ENCODE measurements around the gene NUAK1.

NUAK1 gene

GRCh38 chr12:106126441-106127337 is 12.1 kb downstream of the NUAK1 start:
- H4K91ac ChIP-seq (ENCODE audit: low read depth, low read length, poor library complexity): no peak overlapping the region
- no peak overlapping the region for H3K9ac ChIP-seq (ENCODE audit: low read depth, low read length, poor library complexity)
- H3K23ac ChIP-seq (ENCODE audit: low read depth, low read length, poor library complexity): no peak overlapping the region
- no peak overlapping the region for H4K8ac ChIP-seq (ENCODE audit: low read depth, low read length)
- H3K4me3 ChIP-seq (ENCODE audit: low read length in 2 of 2): no peak overlapping the region
- no peak overlapping the region for H3K18ac ChIP-seq (ENCODE audit: low read length)
- no peaks in the 10 kb centered on the region for H3K9me3 ChIP-seq (replicated peaks in 1 of 2; ENCODE audit: control insufficient read depth in 2 of 2, insufficient read depth in 1 of 2, low read depth in 1 of 2, low read length in 2 of 2)
- H3K27me3 ChIP-seq (ENCODE audit: control insufficient read depth in 3 of 3, insufficient read depth in 3 of 3, low read depth in 1 of 3, low read length in 3 of 3): no peaks in the 10 kb centered on the region
- no peak overlapping the region for H2AK5ac ChIP-seq (ENCODE audit: low read depth, low read length)
- H3K4me2 ChIP-seq (ENCODE audit: insufficient read depth, low read length, poor library complexity, severe bottlenecking): no peak overlapping the region
- H3K14ac ChIP-seq (ENCODE audit: low read length): no peak overlapping the region
- H2BK5ac ChIP-seq (ENCODE audit: low read length): no peak overlapping the region
- H3K79me1 ChIP-seq (ENCODE audit: low read depth, low read length): peaks cover 6% of the 10 kb centered on the region
- peaks cover 0 to 62% of the 10 kb centered on the region in 2 donors for H3K36me3 ChIP-seq (replicated peaks in 1 of 2; ENCODE audit: control insufficient read depth in 2 of 2, insufficient read depth in 2 of 2, low read length in 2 of 2)
- no peak for DNase-seq (ENCODE audit: low spot score)
- H2BK12ac ChIP-seq (ENCODE audit: low read length): no peak overlapping the region
- no peak overlapping the region for H3K27ac ChIP-seq (replicated peaks; ENCODE audit: low read length)
- peaks cover 15 to 22% of the 10 kb centered on the region in 2 donors for H3K4me1 ChIP-seq (ENCODE audit: control insufficient read depth in 2 of 2, insufficient read depth in 1 of 2, low read depth in 1 of 2, low read length in 2 of 2)
- H2AFZ ChIP-seq (ENCODE audit: low read length): no peak overlapping the region
- WGBS, 2 donors (ENCODE audit: extremely low coverage in 2 of 2, insufficient read length in 2 of 2, insufficient replicate concordance in 1 of 2): no CpG with 5 or more reads among the region's 2 CpGs
- H2BK120ac ChIP-seq (ENCODE audit: low read depth, low read length): no peak overlapping the region
- H2BK15ac ChIP-seq (ENCODE audit: low read length): no peak overlapping the region
- no peak overlapping the region for H3K4ac ChIP-seq (ENCODE audit: low read length)

GRCh38 chr12:106125351-106126095 is 13.2 kb downstream of the NUAK1 start:
- Histone ChIP-seq H3K4me1 (ENCODE audit: control insufficient read depth in 2 of 2, insufficient read depth in 1 of 2, low read depth in 1 of 2, low read length in 2 of 2) (peaks cover 12 to 24% of the 10 kb centered on the region in 2 donors), H3K4ac (ENCODE audit: low read length) (no peak overlapping the region), H3K79me1 (ENCODE audit: low read depth, low read length) (peaks cover 8% of the 10 kb centered on the region), H3K18ac (ENCODE audit: low read length) (no peak overlapping the region), H3K4me2 (ENCODE audit: insufficient read depth, low read length, poor library complexity, severe bottlenecking) (no peak overlapping the region), H3K27ac (replicated peaks; ENCODE audit: low read length) (no peak overlapping the region), H2BK15ac (ENCODE audit: low read length) (no peak overlapping the region), H3K23ac (ENCODE audit: low read depth, low read length, poor library complexity) (no peak overlapping the region), H3K14ac (ENCODE audit: low read length) (no peak overlapping the region), H2AFZ (ENCODE audit: low read length) (no peak overlapping the region), H3K9ac (ENCODE audit: low read depth, low read length, poor library complexity) (no peak overlapping the region), H2BK120ac (ENCODE audit: low read depth, low read length) (no peak overlapping the region), H3K36me3 (replicated peaks in 1 of 2; ENCODE audit: control insufficient read depth in 2 of 2, insufficient read depth in 2 of 2, low read length in 2 of 2) (peaks cover 1 to 69% of the 10 kb centered on the region in 2 donors), H2BK5ac (ENCODE audit: low read length) (no peak overlapping the region), H3K9me3 (replicated peaks in 1 of 2; ENCODE audit: control insufficient read depth in 2 of 2, insufficient read depth in 1 of 2, low read depth in 1 of 2, low read length in 2 of 2) (no peaks in the 10 kb centered on the region), H2AK5ac (ENCODE audit: low read depth, low read length) (no peak overlapping the region), H3K27me3 (ENCODE audit: control insufficient read depth in 3 of 3, insufficient read depth in 3 of 3, low read depth in 1 of 3, low read length in 3 of 3) (no peaks in the 10 kb centered on the region), H3K4me3 (ENCODE audit: low read length in 2 of 2) (no peak overlapping the region), H2BK12ac (ENCODE audit: low read length) (no peak overlapping the region), H4K8ac (ENCODE audit: low read depth, low read length) (no peak overlapping the region), H4K91ac (ENCODE audit: low read depth, low read length, poor library complexity) (no peak overlapping the region)
- DNase-seq (ENCODE audit: low spot score): no peak
- no CpG with 5 or more reads among the region's 9 CpGs for WGBS, 2 donors (ENCODE audit: extremely low coverage in 2 of 2, insufficient read length in 2 of 2, insufficient replicate concordance in 1 of 2)

GRCh38 chr12:106123551-106124081 is 15.1 kb downstream of the NUAK1 start:
- no CpG with 5 or more reads among the region's 10 CpGs for WGBS, 2 donors (ENCODE audit: extremely low coverage in 2 of 2, insufficient read length in 2 of 2, insufficient replicate concordance in 1 of 2)
- Histone ChIP-seq H3K14ac (ENCODE audit: low read length) (no peak overlapping the region), H2BK15ac (ENCODE audit: low read length) (no peak overlapping the region), H4K91ac (ENCODE audit: low read depth, low read length, poor library complexity) (no peak overlapping the region), H2BK5ac (ENCODE audit: low read length) (no peak overlapping the region), H3K4ac (ENCODE audit: low read length) (no peak overlapping the region), H3K4me1 (ENCODE audit: control insufficient read depth in 2 of 2, insufficient read depth in 1 of 2, low read depth in 1 of 2, low read length in 2 of 2) (peaks cover 4 to 19% of the 10 kb centered on the region in 2 donors), H3K27ac (replicated peaks; ENCODE audit: low read length) (no peak overlapping the region), H3K9me3 (replicated peaks in 1 of 2; ENCODE audit: control insufficient read depth in 2 of 2, insufficient read depth in 1 of 2, low read depth in 1 of 2, low read length in 2 of 2) (no peaks in the 10 kb centered on the region), H3K27me3 (ENCODE audit: control insufficient read depth in 3 of 3, insufficient read depth in 3 of 3, low read depth in 1 of 3, low read length in 3 of 3) (no peaks in the 10 kb centered on the region), H3K23ac (ENCODE audit: low read depth, low read length, poor library complexity) (no peak overlapping the region), H3K18ac (ENCODE audit: low read length) (no peak overlapping the region), H3K36me3 (replicated peaks in 1 of 2; ENCODE audit: control insufficient read depth in 2 of 2, insufficient read depth in 2 of 2, low read length in 2 of 2) (peaks cover 1 to 66% of the 10 kb centered on the region in 2 donors), H3K79me1 (ENCODE audit: low read depth, low read length) (peaks cover 4% of the 10 kb centered on the region), H3K9ac (ENCODE audit: low read depth, low read length, poor library complexity) (no peak overlapping the region), H2AFZ (ENCODE audit: low read length) (no peak overlapping the region), H4K8ac (ENCODE audit: low read depth, low read length) (no peak overlapping the region), H3K4me3 (ENCODE audit: low read length in 2 of 2) (no peak overlapping the region), H2BK120ac (ENCODE audit: low read depth, low read length) (no peak overlapping the region), H3K4me2 (ENCODE audit: insufficient read depth, low read length, poor library complexity, severe bottlenecking) (no peak overlapping the region), H2AK5ac (ENCODE audit: low read depth, low read length) (no peak overlapping the region), H2BK12ac (ENCODE audit: low read length) (no peak overlapping the region)
- no peak for DNase-seq (ENCODE audit: low spot score)

GRCh38 chr12:106123110-106123509 is 15.6 kb downstream of the NUAK1 start:
- no peaks in the 10 kb centered on the region for H3K27me3 ChIP-seq (ENCODE audit: control insufficient read depth in 3 of 3, insufficient read depth in 3 of 3, low read depth in 1 of 3, low read length in 3 of 3)
- H2BK5ac ChIP-seq (ENCODE audit: low read length): no peak overlapping the region
- H3K36me3 ChIP-seq (replicated peaks in 1 of 2; ENCODE audit: control insufficient read depth in 2 of 2, insufficient read depth in 2 of 2, low read length in 2 of 2): peaks cover 1 to 68% of the 10 kb centered on the region in 2 donors
- H3K79me1 ChIP-seq (ENCODE audit: low read depth, low read length): peaks cover 4% of the 10 kb centered on the region
- H3K18ac ChIP-seq (ENCODE audit: low read length): no peak overlapping the region
- no peak overlapping the region for H2AK5ac ChIP-seq (ENCODE audit: low read depth, low read length)
- no peak overlapping the region for H3K23ac ChIP-seq (ENCODE audit: low read depth, low read length, poor library complexity)
- H3K14ac ChIP-seq (ENCODE audit: low read length): no peak overlapping the region
- H3K4me3 ChIP-seq (ENCODE audit: low read length in 2 of 2): no peak overlapping the region
- no peak overlapping the region for H3K4ac ChIP-seq (ENCODE audit: low read length)
- H2BK120ac ChIP-seq (ENCODE audit: low read depth, low read length): no peak overlapping the region
- H3K9ac ChIP-seq (ENCODE audit: low read depth, low read length, poor library complexity): no peak overlapping the region
- no peak overlapping the region for H3K4me2 ChIP-seq (ENCODE audit: insufficient read depth, low read length, poor library complexity, severe bottlenecking)
- no peak overlapping the region for H2BK15ac ChIP-seq (ENCODE audit: low read length)
- no peak overlapping the region for H4K8ac ChIP-seq (ENCODE audit: low read depth, low read length)
- no peak for DNase-seq (ENCODE audit: low spot score)
- no peaks in the 10 kb centered on the region for H3K9me3 ChIP-seq (replicated peaks in 1 of 2; ENCODE audit: control insufficient read depth in 2 of 2, insufficient read depth in 1 of 2, low read depth in 1 of 2, low read length in 2 of 2)
- peaks cover 4 to 15% of the 10 kb centered on the region in 2 donors for H3K4me1 ChIP-seq (ENCODE audit: control insufficient read depth in 2 of 2, insufficient read depth in 1 of 2, low read depth in 1 of 2, low read length in 2 of 2)
- H3K27ac ChIP-seq (replicated peaks; ENCODE audit: low read length): no peak overlapping the region
- no peak overlapping the region for H2AFZ ChIP-seq (ENCODE audit: low read length)
- no CpG with 5 or more reads among the region's 5 CpGs for WGBS, 2 donors (ENCODE audit: extremely low coverage in 2 of 2, insufficient read length in 2 of 2, insufficient replicate concordance in 1 of 2)
- no peak overlapping the region for H4K91ac ChIP-seq (ENCODE audit: low read depth, low read length, poor library complexity)
- no peak overlapping the region for H2BK12ac ChIP-seq (ENCODE audit: low read length)

All from neuronal stem cell (in vitro differentiated cells).